GM12873 (cell line): Measurements from ENCODE around the gene ART4.

ENCODE experiments used
- TF ChIP-seq, protein P1 (sequence below): IDR thresholded peaks from 2 replicates; pipeline ENCODE4 v1.5.1; 2012; ENCODE audit warnings: low read depth, mild to moderate bottlenecking, moderate library complexity, low read length, control low read depth; ENCODE audit not compliant: insufficient read depth; ENCODE audit errors: missing control alignments

Gene ART4

DNA sequence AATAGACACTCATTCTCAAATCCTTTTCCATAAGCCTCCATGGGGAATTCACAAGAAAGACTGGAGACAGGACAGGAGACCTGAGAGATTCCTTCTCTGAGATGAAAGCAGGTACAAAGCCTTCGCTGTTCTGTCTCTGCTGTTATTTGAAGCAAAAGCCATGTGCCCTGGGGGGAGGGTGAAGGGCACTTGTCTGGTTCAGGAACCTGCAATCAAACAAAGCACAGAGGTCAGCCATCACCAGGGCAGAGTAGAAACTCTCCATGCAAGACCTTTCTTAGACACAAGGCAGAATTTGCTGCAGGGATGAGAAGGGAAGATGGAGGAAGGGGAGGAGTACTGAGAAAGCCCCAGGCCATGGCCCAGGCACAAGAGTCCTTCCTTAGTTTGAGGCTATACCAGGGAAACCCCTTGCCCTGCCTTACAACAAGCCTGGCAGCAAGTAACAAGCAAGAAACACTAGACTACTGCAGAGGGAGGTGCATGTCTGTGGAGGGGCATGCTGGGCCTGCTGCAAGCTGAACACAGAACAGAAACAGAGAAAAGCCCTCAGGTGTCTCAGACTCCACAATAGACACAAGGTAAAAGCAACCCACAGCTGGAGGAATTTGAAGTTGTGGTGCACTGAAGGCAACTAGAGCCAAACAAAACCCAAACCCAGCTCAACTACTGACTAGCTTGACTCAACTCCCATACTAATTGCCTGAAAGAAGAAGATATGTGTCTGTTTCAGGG is 7.8 kb upstream of the ART4 start:
- TF ChIP-seq, protein P1, sequence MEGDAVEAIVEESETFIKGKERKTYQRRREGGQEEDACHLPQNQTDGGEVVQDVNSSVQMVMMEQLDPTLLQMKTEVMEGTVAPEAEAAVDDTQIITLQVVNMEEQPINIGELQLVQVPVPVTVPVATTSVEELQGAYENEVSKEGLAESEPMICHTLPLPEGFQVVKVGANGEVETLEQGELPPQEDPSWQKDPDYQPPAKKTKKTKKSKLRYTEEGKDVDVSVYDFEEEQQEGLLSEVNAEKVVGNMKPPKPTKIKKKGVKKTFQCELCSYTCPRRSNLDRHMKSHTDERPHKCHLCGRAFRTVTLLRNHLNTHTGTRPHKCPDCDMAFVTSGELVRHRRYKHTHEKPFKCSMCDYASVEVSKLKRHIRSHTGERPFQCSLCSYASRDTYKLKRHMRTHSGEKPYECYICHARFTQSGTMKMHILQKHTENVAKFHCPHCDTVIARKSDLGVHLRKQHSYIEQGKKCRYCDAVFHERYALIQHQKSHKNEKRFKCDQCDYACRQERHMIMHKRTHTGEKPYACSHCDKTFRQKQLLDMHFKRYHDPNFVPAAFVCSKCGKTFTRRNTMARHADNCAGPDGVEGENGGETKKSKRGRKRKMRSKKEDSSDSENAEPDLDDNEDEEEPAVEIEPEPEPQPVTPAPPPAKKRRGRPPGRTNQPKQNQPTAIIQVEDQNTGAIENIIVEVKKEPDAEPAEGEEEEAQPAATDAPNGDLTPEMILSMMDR, result no peak

DNA sequence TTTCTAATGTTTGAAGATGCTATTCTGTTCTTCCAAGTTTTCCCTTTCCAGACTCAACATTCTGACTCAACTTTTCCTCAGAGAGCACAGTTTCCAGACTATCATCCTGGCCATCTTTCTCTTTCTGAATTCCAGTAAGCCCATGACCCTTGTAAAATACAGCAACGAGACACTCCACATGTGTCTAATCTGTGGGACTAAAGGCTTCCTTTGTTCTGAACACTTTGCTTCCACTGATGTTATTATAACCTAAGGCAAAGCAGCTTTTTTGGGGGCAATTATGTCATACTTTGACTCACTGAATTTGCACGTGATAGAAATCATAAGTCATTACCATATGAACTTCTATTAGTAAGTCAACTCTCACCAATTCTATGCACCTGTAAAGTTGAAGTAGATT is 6.3 kb upstream of the ART4 start:
- TF ChIP-seq, protein P1, result no peak

DNA sequence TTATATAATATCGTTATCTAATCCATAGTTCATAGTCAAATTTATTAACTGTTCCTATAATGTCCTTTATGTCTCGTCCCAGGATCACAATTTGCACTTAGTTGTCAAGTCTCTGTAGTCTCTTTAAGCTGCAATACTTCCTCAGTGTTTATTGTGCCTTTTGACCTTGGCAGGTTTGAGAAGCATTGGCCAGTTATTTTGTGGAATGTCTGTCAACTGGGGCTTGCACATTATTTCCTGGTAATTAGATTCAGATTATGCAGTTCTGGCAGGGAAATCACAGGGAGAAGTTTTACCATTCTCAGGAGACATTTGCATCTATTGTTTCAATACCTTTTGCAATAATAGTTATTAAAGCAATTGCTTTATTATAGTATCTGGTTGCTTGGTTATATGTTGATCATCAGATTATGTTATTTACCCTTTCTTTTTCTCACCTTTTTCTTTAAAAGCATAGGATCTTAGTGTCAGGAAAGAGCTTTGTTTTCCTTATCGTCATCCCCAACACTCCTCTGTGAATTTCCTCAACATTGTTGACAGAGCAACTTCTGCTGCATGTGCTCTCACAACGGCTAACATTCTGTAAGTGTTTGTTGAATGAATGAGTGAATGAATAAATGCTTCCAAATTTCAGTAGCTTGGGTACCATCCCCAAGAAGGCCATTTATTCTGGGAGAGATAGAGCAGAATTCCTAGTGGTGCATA is 3.7 kb upstream of the ART4 start:
- TF ChIP-seq, protein P1, result no peak

DNA sequence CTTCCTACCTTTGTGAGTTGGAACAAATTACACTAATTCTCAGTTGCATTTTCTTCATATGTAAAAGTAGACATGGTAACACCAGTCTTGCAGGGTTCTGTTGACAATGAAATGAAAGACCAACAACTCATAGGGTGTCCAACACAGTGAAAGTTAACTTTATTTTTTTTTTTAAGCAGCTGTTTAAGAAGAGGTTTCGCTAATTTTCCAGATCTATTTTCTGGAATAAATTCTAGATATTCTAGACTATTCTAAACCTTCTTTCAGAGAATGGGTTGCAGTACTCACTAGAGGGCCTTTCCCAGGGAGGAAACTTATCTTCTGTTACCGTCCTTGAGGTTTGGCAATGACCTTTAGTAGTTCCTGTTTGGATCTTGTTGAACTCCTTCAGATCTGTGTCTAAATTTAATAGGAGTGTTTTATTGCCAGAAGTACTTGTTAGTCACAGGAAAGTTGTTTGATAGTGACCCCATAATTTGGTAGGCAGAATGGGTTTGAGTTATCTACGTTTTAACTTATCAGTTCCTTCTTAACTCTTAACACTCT is 2.8 kb upstream of the ART4 start:
- TF ChIP-seq, protein P1, result no peak

DNA sequence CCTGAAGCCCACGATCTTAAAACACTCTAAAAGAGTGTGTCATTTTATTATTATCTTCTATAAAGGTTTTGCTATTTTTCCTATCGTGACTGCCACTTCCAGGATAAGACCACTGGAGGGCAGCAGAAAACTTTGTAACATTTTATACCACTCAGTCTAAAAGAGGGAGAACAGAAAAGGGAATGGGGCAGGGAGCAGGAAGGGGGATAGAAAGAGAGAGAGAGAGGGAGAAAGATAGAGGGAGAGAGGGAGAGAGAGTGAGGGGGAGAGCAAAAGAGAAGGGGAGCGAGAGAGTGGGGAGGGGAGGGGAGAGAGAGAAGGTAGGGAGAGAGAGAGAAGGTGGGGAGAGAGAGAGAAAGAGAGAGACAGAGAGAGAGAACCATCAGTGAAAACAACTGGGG is 2.0 kb upstream of the ART4 start:
- TF ChIP-seq, protein P1, result peak; percentile 55

DNA sequence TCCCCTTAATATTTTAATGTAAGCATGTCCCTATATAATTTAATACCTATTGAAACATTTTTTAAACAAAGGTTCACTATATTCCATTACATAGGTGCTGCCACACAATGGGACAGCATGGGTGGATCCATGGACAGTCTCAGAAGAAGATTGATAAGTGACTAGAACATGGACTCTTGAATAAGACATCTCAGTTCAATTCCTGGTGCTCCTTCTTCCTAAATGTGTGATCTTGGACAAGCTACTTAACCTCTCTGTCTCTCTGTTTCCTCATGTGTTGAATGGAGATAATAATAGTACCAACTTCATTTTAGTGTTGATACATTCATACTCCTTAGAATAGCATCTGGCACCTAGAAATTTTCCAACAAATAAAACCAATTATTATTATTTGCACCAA is 1.1 kb upstream of the ART4 start:
- TF ChIP-seq, protein P1, result no peak

DNA sequence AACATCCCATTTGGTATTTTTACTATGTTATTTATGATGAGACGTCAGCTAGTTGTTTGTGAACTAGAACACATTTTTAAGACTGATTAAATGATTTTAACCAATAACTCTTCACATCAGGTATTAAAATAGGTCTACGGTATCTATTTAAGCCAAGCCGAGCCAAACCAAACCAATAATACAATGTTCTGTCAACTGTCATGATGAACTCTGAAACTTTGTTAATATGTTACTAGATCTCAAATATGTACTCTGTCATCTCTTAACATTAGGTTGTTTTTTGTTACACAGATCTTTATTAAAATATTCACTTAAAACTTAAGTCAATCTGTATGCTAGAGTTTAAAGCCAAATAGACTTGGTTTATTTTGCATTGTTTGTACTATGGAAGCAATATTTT is 1.0 kb downstream of the ART4 start:
- TF ChIP-seq, protein P1, result no peak
